IPS DF 6.9 (cell line): ENCODE results near the gene RNF11.

Source experiments
- DNase-seq: peaks from one replicate; pipeline ENCODE4 v3.0.0-alpha.2; 2013; ENCODE audit warnings: low read depth, low spot score
- H3K27ac ChIP-seq: one replicate; pipeline ENCODE4 v1.5.1; 2013; ENCODE audit warnings: low read length, control low read depth
- H3K27me3 ChIP-seq: 2 replicates; pipeline ENCODE4 v1.6.1; 2013; ENCODE audit warnings: mild to moderate bottlenecking, low read length; ENCODE audit not compliant: control insufficient read depth, insufficient read depth
- H3K36me3 ChIP-seq: 2 replicates; pipeline ENCODE4 v1.6.1; 2013; ENCODE audit warnings: low read length; ENCODE audit not compliant: control insufficient read depth, insufficient read depth
- H3K4me1 ChIP-seq: 2 replicates; pipeline ENCODE4 v1.6.1; 2013; ENCODE audit warnings: low read length; ENCODE audit not compliant: control insufficient read depth, insufficient read depth
- H3K4me3 ChIP-seq: 2 replicates; pipeline ENCODE4 v1.5.1; 2013; ENCODE audit warnings: mild to moderate bottlenecking, low read length
- H3K9me3 ChIP-seq: 2 replicates; pipeline ENCODE4 v1.6.1; 2013; ENCODE audit warnings: low read length, inconsistent platforms; ENCODE audit not compliant: control insufficient read depth, insufficient read depth
- WGBS: extraction: QIAGEN DNeasy Blood & Tissue Kit; methylation state at CpG from one replicate; pipeline ENCODE4 v1.1.7; 2013; ENCODE audit warnings: mixed read lengths, missing lambda C conversion rate; ENCODE audit not compliant: insufficient read length, insufficient coverage; 5-methylcytosine and 5-hydroxymethylcytosine counted together

The RNF11 gene

DNA sequence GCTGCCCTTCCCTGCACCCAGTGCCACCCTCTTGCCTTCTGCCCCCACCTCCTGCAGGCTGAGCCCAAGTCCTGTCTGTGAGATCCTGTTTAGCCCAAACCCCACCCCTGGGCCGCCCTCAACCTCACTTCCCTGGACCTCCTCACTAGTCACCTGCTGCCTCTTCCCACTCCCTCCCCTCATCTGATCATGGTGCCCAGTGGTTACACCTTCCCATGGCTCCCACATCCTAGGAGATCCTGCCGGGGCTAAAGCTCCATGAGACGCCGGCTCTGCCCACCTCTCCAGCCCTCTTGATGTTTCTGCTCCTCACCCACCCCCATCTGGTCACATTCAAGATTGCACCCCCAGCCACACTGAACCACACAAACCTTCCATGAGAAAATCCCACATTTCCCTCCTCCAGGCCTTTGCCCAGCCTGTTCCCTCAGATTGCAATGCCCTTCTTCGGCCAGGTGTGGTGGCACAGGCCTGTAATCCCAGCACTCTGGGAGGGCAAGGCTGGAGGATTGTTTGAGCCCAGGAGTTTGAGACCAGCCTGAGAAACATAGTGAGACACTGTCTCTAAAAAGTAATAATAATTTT is 77.3 kb downstream of the RNF11 start:
- Histone ChIP-seq H3K4me3 (no peak overlapping the region), H3K27me3 (no peaks in the 10 kb centered on the region), H3K27ac (no peak overlapping the region), H3K36me3 (no peaks in the 10 kb centered on the region), H3K4me1 (no peaks in the 10 kb centered on the region), H3K9me3 (no peaks in the 10 kb centered on the region)
- WGBS = no CpG with 5 or more reads among the region's 5 CpGs
- DNase-seq = peak; percentile 9

- Histone ChIP-seq H3K4me1 (no peaks in the 10 kb centered on the region), H3K9me3 (no peaks in the 10 kb centered on the region), H3K27me3 (no peaks in the 10 kb centered on the region), H3K4me3 (no peak overlapping the region), H3K27ac (no peak overlapping the region), H3K36me3 (no peaks in the 10 kb centered on the region)
- no peak for DNase-seq
- no CpG with 5 or more reads among the region's 12 CpGs for WGBS
These were observed 78.1 kb downstream of the RNF11 start for GRCh38 chr1:51313961-51314777.

- WGBS = no CpG with 5 or more reads among the region's 3 CpGs
- Histone ChIP-seq H3K27ac (no peak overlapping the region), H3K36me3 (no peaks in the 10 kb centered on the region)
These were observed 78.9 kb downstream of the RNF11 start for GRCh38 chr1:51314974-51315373.

DNA sequence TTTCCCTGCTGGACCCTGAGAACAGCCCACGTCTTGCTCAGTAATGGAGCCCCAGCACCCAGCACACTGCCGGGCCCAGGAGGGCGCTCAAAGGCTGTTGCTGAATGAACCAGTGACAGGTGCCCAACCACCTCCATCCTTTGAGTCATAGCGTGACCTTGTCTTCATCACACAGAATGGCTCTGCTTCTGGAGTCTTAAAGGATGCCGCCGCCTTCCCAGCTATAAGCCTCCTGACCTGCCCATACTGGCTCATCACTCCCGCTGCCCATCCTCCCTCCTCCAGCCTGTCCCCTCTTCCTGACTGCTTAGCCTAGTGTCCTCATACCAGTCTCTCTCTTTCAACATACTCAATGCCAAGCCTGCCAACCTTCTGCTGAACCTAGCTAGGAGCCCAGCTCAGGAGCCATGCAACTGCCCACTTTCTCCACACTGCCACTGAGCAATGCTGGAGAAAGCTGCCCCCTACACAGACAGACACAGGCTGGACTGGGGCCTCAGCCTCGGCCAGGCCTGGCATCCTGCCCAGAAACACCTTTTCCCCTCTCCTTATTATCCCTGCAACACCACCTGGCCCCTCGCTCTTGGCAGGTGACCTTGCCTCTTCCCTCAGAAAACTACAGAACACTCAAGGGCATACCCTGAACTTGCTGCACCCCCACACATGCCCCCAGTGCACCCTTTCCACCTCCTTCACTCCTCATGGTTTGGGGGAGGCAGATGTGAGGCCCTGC is 80.2 kb downstream of the RNF11 start:
- Histone ChIP-seq H3K4me3 (no peak overlapping the region), H3K4me1 (no peaks in the 10 kb centered on the region), H3K36me3 (no peaks in the 10 kb centered on the region), H3K9me3 (no peaks in the 10 kb centered on the region), H3K27ac (no peak overlapping the region), H3K27me3 (no peaks in the 10 kb centered on the region)
- WGBS = no CpG with 5 or more reads among the region's 9 CpGs
- DNase-seq = no peak

More at GRCh38 chr1:51314974-51315373, 78.9 kb downstream of the RNF11 start:
- no peaks in the 10 kb centered on the region for H3K9me3 ChIP-seq
- DNase-seq = no peak
- no peaks in the 10 kb centered on the region for H3K27me3 ChIP-seq
- no peaks in the 10 kb centered on the region for H3K4me1 ChIP-seq
- no peak overlapping the region for H3K4me3 ChIP-seq

- WGBS = no CpG with 5 or more reads among the region's 4 CpGs
- H3K27ac ChIP-seq = no peak overlapping the region
- no peaks in the 10 kb centered on the region for H3K27me3 ChIP-seq
- no peak overlapping the region for H3K4me3 ChIP-seq
- no peaks in the 10 kb centered on the region for H3K36me3 ChIP-seq
- no peaks in the 10 kb centered on the region for H3K9me3 ChIP-seq
- H3K4me1 ChIP-seq = no peaks in the 10 kb centered on the region
- DNase-seq = no peak
These were observed 80.7 kb downstream of the RNF11 start for GRCh38 chr1:51316846-51317120.

GRCh38 chr1:51317798-51318197 is 81.7 kb downstream of the RNF11 start:
- Histone ChIP-seq H3K27ac (no peak overlapping the region), H3K27me3 (no peaks in the 10 kb centered on the region), H3K9me3 (no peaks in the 10 kb centered on the region), H3K36me3 (no peaks in the 10 kb centered on the region), H3K4me3 (no peak overlapping the region), H3K4me1 (no peaks in the 10 kb centered on the region)
- WGBS = no CpG with 5 or more reads among the region's 7 CpGs
- no peak for DNase-seq

DNA sequence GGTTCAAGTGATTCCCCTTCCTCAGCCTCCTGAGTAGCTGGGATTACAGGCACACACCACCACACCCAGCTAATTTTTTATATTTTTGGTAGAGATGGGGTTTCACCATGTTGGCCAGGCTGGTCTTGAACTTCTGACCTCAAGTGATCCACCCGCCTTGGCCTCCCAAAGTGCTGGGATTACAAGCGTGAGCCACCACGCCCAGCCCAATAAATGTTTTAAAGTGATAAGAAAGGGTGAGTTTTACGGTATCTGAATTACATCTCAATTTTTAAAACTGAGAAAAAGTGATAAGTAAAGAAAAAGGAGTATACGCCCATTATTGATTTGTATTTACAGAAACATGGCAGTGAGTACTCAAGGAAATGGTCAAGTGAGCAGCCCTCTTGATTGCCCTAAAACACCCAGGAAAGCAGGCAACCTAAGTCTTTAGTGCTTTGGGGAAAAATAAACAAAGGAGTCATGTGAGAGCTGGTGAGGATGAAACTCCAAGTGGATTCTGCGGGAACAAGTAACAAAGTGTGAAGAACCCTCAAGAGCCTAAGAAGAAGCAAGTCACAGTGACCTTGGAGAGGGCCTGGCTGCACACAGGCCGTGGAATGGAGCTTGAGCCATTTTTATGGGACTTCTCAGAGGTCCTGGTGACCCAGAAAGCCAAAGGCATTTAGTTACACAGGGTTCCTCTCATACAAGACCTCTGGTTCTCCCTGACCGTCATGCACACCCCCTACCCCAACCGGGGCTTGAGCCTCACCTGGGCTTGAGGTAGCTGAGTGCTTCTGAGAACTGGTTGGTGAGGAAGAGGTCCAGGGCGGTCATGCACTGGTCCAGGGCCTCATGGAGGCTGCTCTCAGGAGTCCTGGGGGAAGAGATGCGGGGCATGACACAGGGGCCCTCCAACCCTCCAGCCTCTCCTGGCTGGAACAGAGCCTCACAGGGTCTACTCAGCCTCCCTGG is 85.2 kb downstream of the RNF11 start:
- 100% methylated on average over 1 of the region's 11 CpGs for WGBS
- H3K4me1 ChIP-seq = no peaks in the 10 kb centered on the region
- no peaks in the 10 kb centered on the region for H3K9me3 ChIP-seq
- no peak overlapping the region for H3K27ac ChIP-seq
- H3K36me3 ChIP-seq = no peaks in the 10 kb centered on the region
- H3K27me3 ChIP-seq = no peaks in the 10 kb centered on the region
- no peak overlapping the region for H3K4me3 ChIP-seq
- no peak for DNase-seq

DNA sequence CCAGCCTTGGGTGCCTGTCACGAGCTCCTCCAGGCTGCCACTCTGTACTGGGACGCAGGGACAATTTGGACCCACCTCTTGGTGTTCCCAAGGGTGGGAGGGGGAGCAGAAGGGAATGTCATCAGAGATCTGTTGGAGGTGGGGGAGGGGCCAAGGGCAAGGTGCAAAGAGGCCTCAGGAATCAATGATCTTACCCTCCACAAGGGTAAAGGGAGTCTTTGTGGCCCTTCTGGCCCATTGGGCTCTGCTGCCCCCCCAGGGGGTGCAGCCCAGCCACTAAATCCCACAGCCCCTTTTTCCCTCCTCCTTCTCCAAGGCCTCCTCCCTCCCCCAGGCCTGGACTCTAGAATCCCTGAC is 85.8 kb downstream of the RNF11 start:
- H3K36me3 ChIP-seq = no peaks in the 10 kb centered on the region
- DNase-seq = no peak
- no peak overlapping the region for H3K27ac ChIP-seq
- no peaks in the 10 kb centered on the region for H3K9me3 ChIP-seq
- H3K4me1 ChIP-seq = no peaks in the 10 kb centered on the region
- no CpG with 5 or more reads among the region's 2 CpGs for WGBS
- no peak overlapping the region for H3K4me3 ChIP-seq
- H3K27me3 ChIP-seq = no peaks in the 10 kb centered on the region

DNA sequence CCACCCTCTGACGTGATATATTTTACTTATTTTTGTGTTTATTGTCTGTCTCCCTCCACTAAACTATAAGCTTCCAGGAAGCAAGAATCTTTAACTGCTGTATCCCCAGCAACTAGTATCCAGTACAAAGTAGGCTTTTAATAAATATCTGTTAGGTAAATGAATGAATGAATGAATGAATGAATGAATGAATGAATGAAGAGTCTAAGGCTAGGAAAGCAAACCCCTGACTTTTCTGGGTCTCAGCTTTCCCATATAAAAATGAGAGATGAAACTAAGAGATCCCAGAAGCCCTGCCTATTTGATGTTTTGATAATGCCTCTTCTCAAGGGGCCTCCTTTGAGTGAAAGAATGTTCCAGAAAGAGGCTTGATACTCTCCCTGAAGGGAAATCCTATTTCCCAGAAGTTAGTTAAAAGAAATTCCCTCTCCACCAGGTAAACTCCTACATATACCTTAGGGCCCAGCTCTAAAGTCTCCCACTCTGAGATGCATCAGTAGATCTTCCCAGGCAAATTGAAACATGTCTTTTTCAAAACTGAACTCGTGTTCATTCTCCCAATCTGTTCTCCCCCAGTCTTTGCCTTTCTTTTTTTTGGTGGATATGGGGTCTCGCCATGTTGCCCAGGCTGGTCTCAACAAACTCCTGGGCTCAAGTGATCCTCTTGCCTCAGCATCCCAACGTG is 86.5 kb downstream of the RNF11 start:
- WGBS = no CpG with 5 or more reads among the region's 4 CpGs

More for the DNA sequence above, 86.5 kb downstream of the RNF11 start:
- H3K4me1 ChIP-seq = no peaks in the 10 kb centered on the region
- H3K27me3 ChIP-seq = no peaks in the 10 kb centered on the region
- no peaks in the 10 kb centered on the region for H3K9me3 ChIP-seq
- no peak overlapping the region for H3K27ac ChIP-seq
- no peak for DNase-seq
- no peaks in the 10 kb centered on the region for H3K36me3 ChIP-seq
- no peak overlapping the region for H3K4me3 ChIP-seq
